CD4-positive, alpha-beta T cell (primary cell): Measurements from ENCODE around the gene POLL. TPM values are rescaled to one million over a fixed set of nuclear protein-coding genes. Genes with fewer than 3 reads are reported as not detected.

Experiments used
- ATAC-seq: fragments of 200-7000 bp; cut with Tn5 transposase; one replicate; pipeline ENCODE4 v1.10.0; 2022; ENCODE audit warnings: mild to moderate bottlenecking; ENCODE audit not compliant: poor library complexity
- CTCF ChIA-PET: fragments of 350-600 bp; sonication (Branson Sonifier 250); formaldehyde crosslinking; loops from one replicate; lab custom pipeline; 2021; ENCODE audit warnings: antibody characterized with exemption, inconsistent platforms; lab: Charles Lee
- POLR2A ChIA-PET: fragments of 350-600 bp; sonication (Branson Sonifier 250); formaldehyde crosslinking; loops from one replicate; lab custom pipeline; 2021; ENCODE audit warnings: antibody characterized with exemption, inconsistent platforms; lab: Charles Lee
- DNase-seq, 14 experiments: peaks; one replicate each; pipeline ENCODE4 v3.0.0-alpha.2; 2013 to 2020; ENCODE audit warnings: mixed read lengths in 2 of 14
- H3K27ac ChIP-seq, 2 donors: one replicate each; pipeline versions ENCODE4 v1.5.1 to v1.7.0; 2013; ENCODE audit warnings: low read length in 2 of 2, low read depth in 1 of 2, mild to moderate bottlenecking in 1 of 2
- H3K27me3 ChIP-seq, 2 experiments: 1 replicate in 1 of 2; 2 replicates in 1 of 2; pipeline versions ENCODE4 v1.6.1 to v1.7.0; 2013; ENCODE audit warnings: low read length in 2 of 2, control low read depth in 1 of 2, mild to moderate bottlenecking in 1 of 2, moderate library complexity in 1 of 2; ENCODE audit not compliant: insufficient read depth in 2 of 2, control insufficient read depth in 1 of 2
- H3K36me3 ChIP-seq: one replicate; pipeline ENCODE4 v1.6.1; 2013; ENCODE audit warnings: low read length, control low read depth; ENCODE audit not compliant: insufficient read depth
- H3K4me1 ChIP-seq: one replicate; pipeline ENCODE4 v1.6.1; 2013; ENCODE audit warnings: low read length, control low read depth; ENCODE audit not compliant: insufficient read depth
- H3K4me3 ChIP-seq: one replicate; pipeline ENCODE4 v1.5.1; 2013; ENCODE audit warnings: mild to moderate bottlenecking, low read length, moderate library complexity
- H3K9me3 ChIP-seq, 2 experiments: 1 replicate in 1 of 2; 2 replicates in 1 of 2; pipeline versions ENCODE4 v1.6.1 to v1.7.0; 2013; ENCODE audit warnings: low read length in 2 of 2, mild to moderate bottlenecking in 2 of 2, control low read depth in 1 of 2, moderate library complexity in 1 of 2; ENCODE audit not compliant: control insufficient read depth in 1 of 2, insufficient read depth in 1 of 2
- H3K27ac Mint-ChIP-seq: one replicate; pipeline ENCODE4 v1.8.0; 2020; ENCODE audit warnings: mixed read lengths
- H3K27me3 Mint-ChIP-seq: one replicate; pipeline ENCODE4 v1.8.0; 2021; ENCODE audit warnings: mixed read lengths
- H3K36me3 Mint-ChIP-seq: one replicate; pipeline ENCODE4 v1.8.0; 2021; ENCODE audit warnings: low read depth, mixed read lengths
- H3K4me1 Mint-ChIP-seq: one replicate; pipeline ENCODE4 v1.8.0; 2021; ENCODE audit warnings: low read depth, mixed read lengths
- H3K4me3 Mint-ChIP-seq: one replicate; pipeline ENCODE4 v1.8.0; 2020; ENCODE audit warnings: mild to moderate bottlenecking, mixed read lengths
- H3K9me3 Mint-ChIP-seq: one replicate; pipeline ENCODE4 v1.8.0; 2020; ENCODE audit warnings: mixed read lengths
- intact Hi-C, 2 experiments: fragments of 100-400 bp; cut with DNase I in 1 of 2; cut with micrococcal nuclease in 1 of 2; formaldehyde crosslinking; loops; one replicate each; pipeline versions ENCODE4 v1.15.1 to v1.9.0; 2023 to 2025; cut with DNase I, micrococcal nuclease
- total RNA-seq, 174 experiments: library from RNA in 2 of 174; stranded (reverse) in 2 of 174; gene quantifications; one replicate each; pipeline ENCODE4 v1.2.3 and lab custom pipeline; 2021 to 2026
- TF ChIP-seq, protein P1 (sequence below): fragments of 200-600 bp; IDR thresholded peaks from one replicate; pipeline ENCODE4 v1.8.0; 2022; ENCODE audit warnings: antibody characterized with exemption, mild to moderate bottlenecking

POLL gene
- total RNA-seq, 2 experiments from 2014 or later, result 23.3 to 24.3 TPM

DNA sequence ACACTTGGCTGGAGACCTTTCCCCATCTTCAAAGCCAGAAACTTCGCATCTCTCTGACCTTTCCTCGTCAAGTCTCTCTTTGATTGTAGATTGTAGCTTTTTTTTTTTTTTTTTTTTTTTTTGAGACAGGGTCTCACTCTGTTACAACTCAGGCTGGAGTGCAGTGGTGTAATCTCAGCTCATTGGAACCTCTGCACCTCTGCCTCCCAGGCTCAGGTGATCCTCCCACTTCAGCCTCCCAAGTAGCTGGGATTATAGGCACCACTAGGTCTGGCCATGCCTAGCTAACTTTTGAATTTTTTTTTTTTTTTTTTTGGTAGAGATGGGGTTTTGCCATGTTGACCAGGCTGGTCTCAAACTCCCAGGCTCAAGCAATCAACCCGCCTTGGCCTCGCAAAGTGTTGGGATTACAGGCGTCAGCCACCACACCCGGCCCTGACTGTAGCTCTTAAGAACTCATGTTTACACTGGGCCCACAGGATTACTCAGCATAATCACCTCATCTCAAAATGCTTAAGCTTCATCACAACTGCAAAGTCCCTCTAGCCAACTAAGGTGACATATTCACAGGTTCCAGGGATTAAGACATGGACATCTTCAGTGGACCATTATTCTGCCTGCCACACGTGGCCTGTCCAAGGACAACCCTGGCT is 11.7 kb downstream of the POLL start:
- Histone ChIP-seq H3K27ac (no peak overlapping the region), H3K36me3 (peaks cover 41% of the 10 kb centered on the region), H3K9me3 (peaks cover 0 to 8% of the 10 kb centered on the region in 2 experiments), H3K27me3 (no peaks in the 10 kb centered on the region), H3K4me1 (no peaks in the 10 kb centered on the region), H3K4me3 (no peak overlapping the region)
- no peaks in the 10 kb centered on the region for H3K9me3 Mint-ChIP-seq
- POLR2A ChIA-PET, result no interaction called here
- CTCF ChIA-PET, result interaction anchor here (2.0 kb wide), 1 partner anchor 434 kb away, joined by 7 read pairs; no protein-coding TSS in a partner anchor
- H3K27ac Mint-ChIP-seq, result no peak overlapping the region
- peaks cover 25% of the 10 kb centered on the region for H3K36me3 Mint-ChIP-seq
- no peaks in the 10 kb centered on the region for H3K27me3 Mint-ChIP-seq
- H3K4me3 Mint-ChIP-seq, result no peak overlapping the region
- DNase-seq (no peak), ATAC-seq (no peak)
- TF ChIP-seq, protein P1, sequence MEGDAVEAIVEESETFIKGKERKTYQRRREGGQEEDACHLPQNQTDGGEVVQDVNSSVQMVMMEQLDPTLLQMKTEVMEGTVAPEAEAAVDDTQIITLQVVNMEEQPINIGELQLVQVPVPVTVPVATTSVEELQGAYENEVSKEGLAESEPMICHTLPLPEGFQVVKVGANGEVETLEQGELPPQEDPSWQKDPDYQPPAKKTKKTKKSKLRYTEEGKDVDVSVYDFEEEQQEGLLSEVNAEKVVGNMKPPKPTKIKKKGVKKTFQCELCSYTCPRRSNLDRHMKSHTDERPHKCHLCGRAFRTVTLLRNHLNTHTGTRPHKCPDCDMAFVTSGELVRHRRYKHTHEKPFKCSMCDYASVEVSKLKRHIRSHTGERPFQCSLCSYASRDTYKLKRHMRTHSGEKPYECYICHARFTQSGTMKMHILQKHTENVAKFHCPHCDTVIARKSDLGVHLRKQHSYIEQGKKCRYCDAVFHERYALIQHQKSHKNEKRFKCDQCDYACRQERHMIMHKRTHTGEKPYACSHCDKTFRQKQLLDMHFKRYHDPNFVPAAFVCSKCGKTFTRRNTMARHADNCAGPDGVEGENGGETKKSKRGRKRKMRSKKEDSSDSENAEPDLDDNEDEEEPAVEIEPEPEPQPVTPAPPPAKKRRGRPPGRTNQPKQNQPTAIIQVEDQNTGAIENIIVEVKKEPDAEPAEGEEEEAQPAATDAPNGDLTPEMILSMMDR, result no peak
- intact Hi-C loops, result no loop called here
- H3K4me1 Mint-ChIP-seq, result no peaks in the 10 kb centered on the region

DNA sequence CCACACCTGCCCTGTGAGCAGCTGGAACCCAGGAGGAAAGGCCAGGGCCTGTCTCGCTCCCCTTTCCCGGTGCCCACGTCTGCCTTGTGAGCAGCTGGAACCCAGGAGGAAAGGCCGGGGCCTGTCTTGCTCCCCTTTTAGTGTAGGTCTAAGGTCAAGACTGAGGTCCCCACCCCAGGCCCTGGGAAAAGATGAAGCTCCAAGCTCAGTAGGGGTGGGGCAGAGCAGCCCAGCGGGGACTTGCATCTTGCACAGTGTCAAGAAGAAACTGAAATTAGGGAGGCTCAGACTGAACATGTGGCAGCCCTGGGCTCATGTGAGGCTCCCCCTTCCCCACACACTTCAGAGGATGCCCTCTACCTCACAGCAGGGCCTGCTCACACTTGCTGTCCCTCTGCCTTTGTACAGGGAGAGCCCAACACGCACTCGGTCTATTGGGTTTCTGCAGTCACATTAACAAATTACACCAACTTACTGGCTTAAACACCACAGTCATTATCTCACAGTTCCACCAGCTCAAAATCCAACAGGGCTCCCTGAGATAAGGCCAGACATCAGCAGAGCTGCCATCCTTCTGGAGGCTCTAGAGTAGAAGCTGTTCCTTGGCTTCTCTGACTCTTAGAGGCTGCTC is 12.4 kb downstream of the POLL start:
- TF ChIP-seq, protein P1, result no peak
- H3K4me3 ChIP-seq, result no peak overlapping the region
- H3K36me3 Mint-ChIP-seq, result peaks cover 23% of the 10 kb centered on the region
- H3K27me3 ChIP-seq, result no peaks in the 10 kb centered on the region
- CTCF ChIA-PET, result interaction anchor here (2.0 kb wide), 1 partner anchor 433 kb away, joined by 7 read pairs; no protein-coding TSS in a partner anchor
- peaks cover 0 to 8% of the 10 kb centered on the region in 2 experiments for H3K9me3 ChIP-seq
- DNase-seq, result no peak
- H3K4me1 Mint-ChIP-seq, result no peaks in the 10 kb centered on the region
- peaks cover 39% of the 10 kb centered on the region for H3K36me3 ChIP-seq
- peaks cover 3% of the 10 kb centered on the region for H3K4me1 ChIP-seq
- no peak for ATAC-seq
- intact Hi-C loops, result no loop called here
- no peak overlapping the region for H3K4me3 Mint-ChIP-seq
- H3K27ac ChIP-seq, result no peak overlapping the region
- H3K9me3 Mint-ChIP-seq, result no peaks in the 10 kb centered on the region
- POLR2A ChIA-PET, result no interaction called here
- no peaks in the 10 kb centered on the region for H3K27me3 Mint-ChIP-seq
- no peak overlapping the region for H3K27ac Mint-ChIP-seq

DNA sequence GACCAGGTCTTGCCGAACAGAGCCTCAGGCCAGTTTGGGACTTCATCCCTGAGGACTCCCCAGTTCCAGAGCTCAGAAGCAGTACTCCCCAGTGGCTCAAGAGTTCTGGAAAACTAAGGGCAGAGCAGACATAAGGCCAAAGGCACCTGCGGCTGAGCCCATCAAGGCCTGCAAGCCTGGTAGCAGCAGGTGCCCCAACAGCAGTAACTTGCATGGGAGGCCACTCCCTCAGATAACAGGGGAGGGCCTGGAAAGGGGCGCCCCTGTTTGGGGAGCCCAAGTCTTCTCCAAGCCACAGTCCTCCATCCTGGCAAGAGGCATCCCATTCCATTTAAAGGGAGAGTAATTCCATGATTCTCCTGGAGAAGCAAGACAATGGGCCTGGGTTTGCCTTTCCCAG is 13.0 kb downstream of the POLL start:
- peaks cover 9% of the 10 kb centered on the region for H3K4me1 ChIP-seq
- H3K27ac Mint-ChIP-seq, result no peak overlapping the region
- H3K9me3 Mint-ChIP-seq, result no peaks in the 10 kb centered on the region
- ChIA-PET POLR2A (no interaction called here), CTCF (no interaction called here)
- H3K27ac ChIP-seq, result no peak overlapping the region
- peaks cover 0 to 8% of the 10 kb centered on the region in 2 experiments for H3K9me3 ChIP-seq
- intact Hi-C loops, result no loop called here
- H3K27me3 ChIP-seq, result peaks cover 0 to under 1% of the 10 kb centered on the region in 2 experiments
- no peaks in the 10 kb centered on the region for H3K27me3 Mint-ChIP-seq
- no peaks in the 10 kb centered on the region for H3K4me1 Mint-ChIP-seq
- H3K36me3 ChIP-seq, result peaks cover 35% of the 10 kb centered on the region
- TF ChIP-seq, protein P1, result no peak
- ATAC-seq (no peak), DNase-seq (no peak)
- no peak overlapping the region for H3K4me3 Mint-ChIP-seq
- no peak overlapping the region for H3K4me3 ChIP-seq
- H3K36me3 Mint-ChIP-seq, result peaks cover 21% of the 10 kb centered on the region
